ENCODE results near the gene WDR43. TPM values are rescaled to one million over a fixed set of nuclear protein-coding genes. Genes with fewer than 3 reads are reported as not detected.
A peak's percentile ranks its signal among the peaks of the same experiment; 100 is the strongest.

The WDR43 gene
- total and polyA plus RNA-seq, 9 of the 15 experiments (the other 6 are each of a cell fraction or from before 2014, with no cell fraction given): 34.6 to 197 (median 105) TPM

DNA sequence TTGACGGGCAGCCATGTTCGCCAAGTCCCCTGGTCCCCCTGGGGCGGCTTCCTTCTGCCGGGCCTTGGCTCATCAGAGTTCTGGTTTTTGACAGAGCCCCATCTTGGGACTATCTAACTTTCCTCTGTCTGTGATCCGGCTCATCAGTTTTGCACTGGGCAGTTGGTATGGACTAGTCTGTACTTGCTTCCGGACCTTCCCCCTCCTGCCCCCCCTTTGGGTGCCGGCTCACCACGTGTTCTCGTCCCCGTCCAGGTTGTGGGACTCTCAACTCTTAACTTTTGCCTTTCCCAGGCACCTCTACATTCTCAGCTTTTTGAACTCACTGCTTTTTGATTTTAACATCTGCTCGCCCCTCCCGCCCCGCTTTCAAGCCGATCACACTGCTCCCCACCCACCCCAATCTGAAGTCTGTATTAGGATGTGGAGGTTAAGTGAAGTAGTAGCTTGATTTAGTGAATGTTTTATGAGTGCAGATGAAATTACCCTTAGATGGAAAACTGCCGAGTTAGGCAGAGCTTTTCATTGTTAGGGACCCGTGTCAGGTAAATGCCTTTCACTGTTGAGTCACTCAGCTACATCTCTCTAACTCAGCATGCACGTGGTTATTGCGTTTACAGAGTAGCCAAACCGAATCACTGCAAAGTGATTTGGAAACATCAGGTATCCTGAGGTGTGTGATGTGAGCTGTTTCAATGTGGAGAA lies 874 bp downstream of the WDR43 start (continued):
- TF ChIP-seq MYBL2 (IDR thresholded peaks at IDR 0.05; ENCODE audit: low read depth): no peak
- no peak for TF ChIP-seq MYBL2 (CRISPR knock-in tag; IDR thresholded peaks at IDR 0.05; ENCODE audit: borderline replicate concordance)
- 0 out of 2 replicates have a peak, but pooled peaks have one; percentile 32 for TF ChIP-seq RAD51 (IDR thresholded peaks at IDR 0.05; ENCODE audit: borderline replicate concordance, low read depth)
- TF ChIP-seq BRD4 (IDR thresholded peaks at IDR 0.05): peak; percentile 6; the same call in 1 of the 2 replicates
- TF ChIP-seq, protein P1, sequence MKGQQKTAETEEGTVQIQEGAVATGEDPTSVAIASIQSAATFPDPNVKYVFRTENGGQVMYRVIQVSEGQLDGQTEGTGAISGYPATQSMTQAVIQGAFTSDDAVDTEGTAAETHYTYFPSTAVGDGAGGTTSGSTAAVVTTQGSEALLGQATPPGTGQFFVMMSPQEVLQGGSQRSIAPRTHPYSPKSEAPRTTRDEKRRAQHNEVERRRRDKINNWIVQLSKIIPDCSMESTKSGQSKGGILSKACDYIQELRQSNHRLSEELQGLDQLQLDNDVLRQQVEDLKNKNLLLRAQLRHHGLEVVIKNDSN (CRISPR knock-in tag; IDR thresholded peaks at IDR 0.05): peak; percentile 67
- TF ChIP-seq BHLHE40 (IDR thresholded peaks at IDR 0.05; ENCODE audit: low read length): peak; percentile 19; the same call in 1 of the 2 replicates
- TF ChIP-seq ZBTB49 (CRISPR knock-in tag; IDR thresholded peaks at IDR 0.05; ENCODE audit: borderline replicate concordance): no peak
- peak; percentile 55; the same call in 1 of the 2 replicates for TF ChIP-seq REST (IDR thresholded peaks at IDR 0.05; ENCODE audit: borderline replicate concordance)
- TF ChIP-seq REST (CRISPR knock-in tag; IDR thresholded peaks at IDR 0.05; ENCODE audit: low read depth): no peak
- no peak for TF ChIP-seq NR3C1 (CRISPR knock-in tag; IDR thresholded peaks at IDR 0.05)
- no peak for TF ChIP-seq FOXM1 (IDR thresholded peaks at IDR 0.05; ENCODE audit: low read depth)
- TF ChIP-seq FOXM1 (CRISPR knock-in tag; IDR thresholded peaks at IDR 0.05; ENCODE audit: low read depth): peak; percentile 6; the same call in 1 of the 2 replicates
- TF ChIP-seq TOE1 (IDR thresholded peaks at IDR 0.05; ENCODE audit: borderline replicate concordance): 0 out of 2 replicates have a peak, but pooled peaks have one; percentile 13
- no peak for TF ChIP-seq TOE1 (CRISPR knock-in tag; IDR thresholded peaks at IDR 0.05; ENCODE audit: borderline replicate concordance, low read depth)
- TF ChIP-seq PHB2 (IDR thresholded peaks at IDR 0.05; ENCODE audit: low read depth): no peak
- TF ChIP-seq TEAD4 (IDR thresholded peaks at IDR 0.05; ENCODE audit: low read length): no peak
- no peak for TF ChIP-seq TEAD4 (CRISPR knock-in tag; IDR thresholded peaks at IDR 0.05; ENCODE audit: borderline replicate concordance)
- no peak for TF ChIP-seq CBX2 (IDR thresholded peaks at IDR 0.05; ENCODE audit: insufficient read depth, low read length, poor library complexity, severe bottlenecking)
